Liver (tissue), 3 donors: ENCODE measurements around the gene ARHGEF18.

Source experiments
- CTCF ChIP-seq: fragments of 150-350 bp; IDR thresholded peaks from 2 replicates; pipeline ENCODE4 v1.5.1; 2017; ENCODE audit warnings: improper control_type of control experiment, low read depth, low read length; ENCODE audit not compliant: missing input control
- FOXA1 ChIP-seq: IDR thresholded peaks from 2 replicates; pipeline ENCODE4 v1.6.1; 2016; ENCODE audit warnings: antibody characterized with exemption
- FOXA2 ChIP-seq: IDR thresholded peaks from 2 replicates; pipeline ENCODE4 v1.6.1; 2016; ENCODE audit warnings: antibody characterized with exemption
- GABPA ChIP-seq, 2 donors: IDR thresholded peaks in 1 of 2; conservative IDR thresholded peaks in 1 of 2; 2 replicates each; pipeline ENCODE4 v1.6.1; 2016; ENCODE audit warnings: antibody characterized with exemption in 2 of 2, mild to moderate bottlenecking in 1 of 2, moderate library complexity in 1 of 2
- HNF4A ChIP-seq, 2 donors: conservative IDR thresholded peaks; 2 replicates each; pipeline ENCODE4 v1.6.1; 2016; ENCODE audit warnings: antibody characterized with exemption in 2 of 2, mild to moderate bottlenecking in 2 of 2
- HNF4G ChIP-seq: IDR thresholded peaks from 2 replicates; pipeline ENCODE4 v1.6.1; 2016; ENCODE audit warnings: antibody characterized with exemption
- JUND ChIP-seq, 2 donors: IDR thresholded peaks; 2 replicates each; pipeline ENCODE4 v1.6.1; 2016; ENCODE audit warnings: antibody characterized with exemption in 2 of 2
- MAX ChIP-seq: IDR thresholded peaks from 2 replicates; pipeline ENCODE4 v1.6.1; 2016; ENCODE audit warnings: antibody characterized with exemption
- RAD21 ChIP-seq, 2 donors: IDR thresholded peaks; 2 replicates each; pipeline ENCODE4 v1.6.1; 2016; ENCODE audit warnings: antibody characterized with exemption in 2 of 2, mild to moderate bottlenecking in 2 of 2
- REST ChIP-seq: IDR thresholded peaks from 2 replicates; pipeline ENCODE4 v1.6.1; 2016; ENCODE audit warnings: antibody characterized with exemption, mild to moderate bottlenecking
- SP1 ChIP-seq: IDR thresholded peaks from 2 replicates; pipeline ENCODE4 v1.6.1; 2018; ENCODE audit warnings: antibody characterized with exemption, mild to moderate bottlenecking
- TAF1 ChIP-seq: conservative IDR thresholded peaks from 2 replicates; pipeline ENCODE4 v1.6.1; 2016; ENCODE audit warnings: antibody characterized with exemption, mild to moderate bottlenecking
- YY1 ChIP-seq: IDR thresholded peaks from 2 replicates; pipeline ENCODE4 v1.6.1; 2016; ENCODE audit warnings: antibody characterized with exemption, mild to moderate bottlenecking
- ZBTB33 ChIP-seq: IDR thresholded peaks from 2 replicates; pipeline ENCODE4 v1.6.1; 2016; ENCODE audit warnings: antibody characterized with exemption
- donor health status: healthy.
- donor health status: healthy.

GRCh38 chr19:7368456-7368855 lies 19.7 kb downstream of the ARHGEF18 start:
- TF ChIP-seq CTCF: no peak
- TF ChIP-seq MAX: no peak
- no peak for TF ChIP-seq FOXA1
- no peak for TF ChIP-seq REST
- TF ChIP-seq SP1: no peak
- TF ChIP-seq FOXA2: no peak
- no peak for TF ChIP-seq TAF1
- TF ChIP-seq GABPA (IDR thresholded peaks at IDR 0.05 in 1 of 2, conservative IDR thresholded peaks at IDR 0.05 in 1 of 2): no peak
- TF ChIP-seq ZBTB33: no peak
- no peak for TF ChIP-seq JUND (IDR thresholded peaks at IDR 0.05)
- no peak for TF ChIP-seq RAD21 (IDR thresholded peaks at IDR 0.05)
- TF ChIP-seq HNF4G: no peak
- TF ChIP-seq HNF4A (conservative IDR thresholded peaks at IDR 0.05): no peak
- no peak for TF ChIP-seq YY1
